COR-L47 (cell line): Measurements from ENCODE around the gene OR10K2.
"Not testable (repeated sequence)": the region's sequence is repeated elsewhere in the genome, so short reads cannot be mapped to it uniquely, and the experiment has no call there.

Source experiments
- DNase-seq: peaks from one replicate; lab custom pipeline; 2025; lab: John Stamatoyannopoulos, UW

OR10K2 gene

GRCh38 chr1:158426137-158426536 lies at the start of gene OR10K2:
Gene OR10K2, minus strand, starts transcription at chr1:158426237. Its CDS starts 5,371 bp downstream, at chr1:158420866.
- DNase-seq = no peak

- no peak for DNase-seq
Observed at GRCh38 chr1:158471920-158472319, 45.9 kb upstream of the OR10K2 start, which contains the start of gene OR10R2. Gene OR10R2, plus strand, starts transcription at chr1:158472220. Its CDS starts 106 bp downstream, at chr1:158472326.

- no peak for DNase-seq
Observed at GRCh38 chr1:158461534-158461933, 35.5 kb upstream of the OR10K2 start, which contains the start of gene OR10K1. Gene OR10K1, plus strand, starts transcription at chr1:158461834. Its CDS starts 3,728 bp downstream, at chr1:158465562.

- DNase-seq = no peak
Observed at GRCh38 chr1:158458263-158458662, 32.2 kb upstream of the OR10K2 start.

GRCh38 chr1:158457246-158457645 lies 31.2 kb upstream of the OR10K2 start:
- DNase-seq = no peak

- DNase-seq = no peak
Observed at GRCh38 chr1:158454537-158454936, 28.5 kb upstream of the OR10K2 start.

GRCh38 chr1:158445376-158445775 lies 19.3 kb upstream of the OR10K2 start:
- no peak for DNase-seq

GRCh38 chr1:158434741-158435140 lies 8.7 kb upstream of the OR10K2 start:
- no peak for DNase-seq

GRCh38 chr1:158430163-158430562 lies 4.1 kb upstream of the OR10K2 start:
- DNase-seq = not testable (repeated sequence)

GRCh38 chr1:158425027-158425426 lies 1.0 kb downstream of the OR10K2 start:
- DNase-seq = no peak

GRCh38 chr1:158422212-158422611 lies 3.8 kb downstream of the OR10K2 start:
- no peak for DNase-seq

GRCh38 chr1:158417586-158417985 lies 8.5 kb downstream of the OR10K2 start:
- DNase-seq = no peak

GRCh38 chr1:158414651-158415345 lies 11.2 kb downstream of the OR10K2 start:
- DNase-seq = no peak

- no peak for DNase-seq
Observed at GRCh38 chr1:158407092-158407491, 18.9 kb downstream of the OR10K2 start.

GRCh38 chr1:158400871-158401270 lies 25.2 kb downstream of the OR10K2 start:
- no peak for DNase-seq

- DNase-seq = no peak
Observed at GRCh38 chr1:158398818-158399514, 27.1 kb downstream of the OR10K2 start, which contains the start of gene OR10T2. Gene OR10T2, minus strand, starts transcription at chr1:158399466. Its CDS starts 0 bp downstream, at chr1:158399466.

GRCh38 chr1:158396646-158397045 lies 29.4 kb downstream of the OR10K2 start:
- DNase-seq = no peak

GRCh38 chr1:158393476-158393875 lies 32.6 kb downstream of the OR10K2 start:
- no peak for DNase-seq

GRCh38 chr1:158391099-158391498 lies 34.9 kb downstream of the OR10K2 start:
- no peak for DNase-seq

GRCh38 chr1:158390331-158390730 lies 35.7 kb downstream of the OR10K2 start:
- DNase-seq = no peak

GRCh38 chr1:158374860-158375259 lies 51.2 kb downstream of the OR10K2 start:
- no peak for DNase-seq

- DNase-seq = not testable (repeated sequence)
Observed at GRCh38 chr1:158374101-158374500, 51.9 kb downstream of the OR10K2 start.
